ENCODE results near the gene DDIT3. TPM values are rescaled to one million over a fixed set of nuclear protein-coding genes. Genes with fewer than 3 reads are reported as not detected.

The DDIT3 gene
- total and polyA plus RNA-seq, 2 of the 13 experiments (the other 11 are each of a cell fraction or from before 2014, with no cell fraction given), result 27.5 to 48.7 TPM

GRCh38 chr12:57552306-57552651 lies 32.0 kb upstream of the DDIT3 start:
- Histone ChIP-seq H3K27ac (ENCODE audit: extremely low read length, insufficient read depth, low read length) (no peak overlapping the region), H3K9me3 (ENCODE audit: low read length) (no peaks in the 10 kb centered on the region), H3K27me3 (ENCODE audit: control insufficient read depth in 1 of 2, insufficient read depth in 2 of 2, low read length in 2 of 2) (peaks cover 1 to 24% of the 10 kb centered on the region in 2 experiments; a peak in 3 of 5 replicates), H3K4me1 (ENCODE audit: insufficient read depth, low read length) (peaks cover 42% of the 10 kb centered on the region), H3K9ac (ENCODE audit: insufficient read depth, low read depth, low read length) (no peak overlapping the region), H4K20me1 (ENCODE audit: insufficient read depth, low read length) (no peaks in the 10 kb centered on the region), H3K79me2 (ENCODE audit: insufficient read depth, low read length) (no peaks in the 10 kb centered on the region), H3K36me3 (replicated peaks in 1 of 2; ENCODE audit: control insufficient read depth in 1 of 2, insufficient read depth in 2 of 2, low read length in 2 of 2) (no peaks in the 10 kb centered on the region), H2AFZ (ENCODE audit: low read length) (no peak overlapping the region), H3K4me2 (ENCODE audit: low read depth, low read length) (no peak overlapping the region), H3K4me3 (replicated peaks in 1 of 3; ENCODE audit: insufficient read depth in 1 of 3, low read depth in 2 of 3, low read length in 3 of 3) (no peak overlapping the region)
- no peak for TF ChIP-seq MIER2 (CRISPR knock-in tag; IDR thresholded peaks at IDR 0.05)
- no peak for TF ChIP-seq ZNF781 (CRISPR knock-in tag; IDR thresholded peaks at IDR 0.05; ENCODE audit: borderline replicate concordance, not compliant biosample characterization)
- TF ChIP-seq ZNF143 (CRISPR knock-in tag; IDR thresholded peaks at IDR 0.05), result no peak
- TF ChIP-seq ZNF674 (CRISPR knock-in tag; IDR thresholded peaks at IDR 0.05; ENCODE audit: low read depth), result no peak
- no peak for TF ChIP-seq ZNF33A (CRISPR knock-in tag; IDR thresholded peaks at IDR 0.05; ENCODE audit: borderline replicate concordance)
- TF ChIP-seq SRF (IDR thresholded peaks at IDR 0.05; ENCODE audit: low read depth, low read length), result no peak
- TF ChIP-seq ZNF839 (CRISPR knock-in tag; IDR thresholded peaks at IDR 0.05; ENCODE audit: borderline replicate concordance), result no peak
- no peak for TF ChIP-seq ZBTB40 (IDR thresholded peaks at IDR 0.05)
- no peak for TF ChIP-seq ZBTB40 (CRISPR knock-in tag; IDR thresholded peaks at IDR 0.05)
- TF ChIP-seq CERS6 (CRISPR knock-in tag; IDR thresholded peaks at IDR 0.05), result no peak
- no peak for TF ChIP-seq ELK4 (CRISPR knock-in tag; IDR thresholded peaks at IDR 0.05; ENCODE audit: borderline replicate concordance)
- TF ChIP-seq ZMYM2 (CRISPR knock-in tag; IDR thresholded peaks at IDR 0.05), result no peak
- ATAC-seq (no peak), FAIRE-seq (no peak), DNase-seq (ENCODE audit: low spot score) (no peak)
- intact Hi-C loops (cut with micrococcal nuclease; ENCODE audit: unreplicated experiment), result no loop called here
- ChIA-PET POLR2A (interaction anchor here (1.4 kb wide), 1 partner anchor 24 kb away, joined by 6 read pairs; no protein-coding TSS in a partner anchor), CTCF (ENCODE audit: low intra/inter-chr PET ratio, low total read pairs) (no interaction called here)
- no TSS peak for BruUV-seq (replicated peaks)
- in situ Hi-C loops (cut with HindIII; ENCODE audit: extremely low pct_ligation_motif_present, low pct_unique_long_range_greater_than_20kb), result no loop called here
- WGBS (ENCODE audit: low lambda C conversion rate), result 53% methylated on average over 2 of the region's 2 CpGs

Data from HepG2 (cell line).